ENCODE measurements around the gene MYLK3. TPM values are rescaled to one million over a fixed set of nuclear protein-coding genes. Genes with fewer than 3 reads are reported as not detected.

The MYLK3 gene
- total RNA-seq, 2 experiments from 2014 or later = 0.23 TPM; not detected in 1

GRCh38 chr16:46783800-46784199 lies 35.7 kb upstream of the MYLK3 start:
- H3K27ac Mint-ChIP-seq = no peak overlapping the region
- H3K36me3 Mint-ChIP-seq (ENCODE audit: low read depth) = peaks cover 2% of the 10 kb centered on the region
- no peaks in the 10 kb centered on the region for H3K27me3 Mint-ChIP-seq (ENCODE audit: low read depth)
- H3K4me1 Mint-ChIP-seq (ENCODE audit: low read depth) = peaks cover 2% of the 10 kb centered on the region
- H3K4me3 Mint-ChIP-seq = no peak overlapping the region
- DNase-seq (no peak), ATAC-seq (no peak)
- ChIA-PET POLR2A (no interaction called here), CTCF (no interaction called here)
- H3K9me3 Mint-ChIP-seq (ENCODE audit: insufficient read depth) = no peaks in the 10 kb centered on the region

GRCh38 chr16:46782320-46782719 lies 34.2 kb upstream of the MYLK3 start:
- CTCF ChIA-PET = no interaction called here
- Mint-ChIP-seq H3K4me1 (ENCODE audit: low read depth) (peaks cover 2% of the 10 kb centered on the region), H3K36me3 (ENCODE audit: low read depth) (peaks cover 2% of the 10 kb centered on the region), H3K9me3 (ENCODE audit: insufficient read depth) (no peaks in the 10 kb centered on the region), H3K4me3 (no peak overlapping the region), H3K27me3 (ENCODE audit: low read depth) (no peaks in the 10 kb centered on the region), H3K27ac (no peak overlapping the region)
- POLR2A ChIA-PET = no interaction called here
- DNase-seq (no peak), ATAC-seq (no peak)

- DNase-seq (no peak), ATAC-seq (no peak)
- Mint-ChIP-seq H3K4me3 (no peak overlapping the region), H3K9me3 (ENCODE audit: insufficient read depth) (no peaks in the 10 kb centered on the region), H3K4me1 (ENCODE audit: low read depth) (no peaks in the 10 kb centered on the region), H3K27ac (no peak overlapping the region), H3K36me3 (ENCODE audit: low read depth) (no peaks in the 10 kb centered on the region), H3K27me3 (ENCODE audit: low read depth) (no peaks in the 10 kb centered on the region)
- CTCF ChIA-PET = interaction anchor here (1.3 kb wide), 1 partner anchor 12 kb away, joined by 3 read pairs; no protein-coding TSS in a partner anchor
- POLR2A ChIA-PET = no interaction called here
Measured at GRCh38 chr16:46777804-46778203, 29.7 kb upstream of the MYLK3 start.

- ATAC-seq (no peak), DNase-seq (no peak)
- CTCF ChIA-PET = no interaction called here
- H3K27me3 Mint-ChIP-seq (ENCODE audit: low read depth) = no peaks in the 10 kb centered on the region
- H3K9me3 Mint-ChIP-seq (ENCODE audit: insufficient read depth) = no peaks in the 10 kb centered on the region
- POLR2A ChIA-PET = no interaction called here
- no peak overlapping the region for H3K27ac Mint-ChIP-seq
- H3K4me1 Mint-ChIP-seq (ENCODE audit: low read depth) = no peaks in the 10 kb centered on the region
- no peaks in the 10 kb centered on the region for H3K36me3 Mint-ChIP-seq (ENCODE audit: low read depth)
- no peak overlapping the region for H3K4me3 Mint-ChIP-seq
Measured at GRCh38 chr16:46775214-46775613, 27.1 kb upstream of the MYLK3 start.

GRCh38 chr16:46774743-46775177 lies 26.6 kb upstream of the MYLK3 start:
- no peak for DNase-seq
- ChIA-PET POLR2A (no interaction called here), CTCF (no interaction called here)
- no peaks in the 10 kb centered on the region for H3K9me3 Mint-ChIP-seq (ENCODE audit: insufficient read depth)
- no peak overlapping the region for H3K27ac Mint-ChIP-seq
- H3K4me1 Mint-ChIP-seq (ENCODE audit: low read depth) = no peaks in the 10 kb centered on the region
- ATAC-seq = no peak
- no peaks in the 10 kb centered on the region for H3K27me3 Mint-ChIP-seq (ENCODE audit: low read depth)
- no peak overlapping the region for H3K4me3 Mint-ChIP-seq
- no peaks in the 10 kb centered on the region for H3K36me3 Mint-ChIP-seq (ENCODE audit: low read depth)

- ChIA-PET CTCF (no interaction called here), POLR2A (no interaction called here)
- H3K4me1 Mint-ChIP-seq (ENCODE audit: low read depth) = no peaks in the 10 kb centered on the region
- no peak overlapping the region for H3K4me3 Mint-ChIP-seq
- H3K27ac Mint-ChIP-seq = no peak overlapping the region
- H3K36me3 Mint-ChIP-seq (ENCODE audit: low read depth) = no peaks in the 10 kb centered on the region
- H3K9me3 Mint-ChIP-seq (ENCODE audit: insufficient read depth) = no peaks in the 10 kb centered on the region
- DNase-seq (no peak), ATAC-seq (no peak)
- H3K27me3 Mint-ChIP-seq (ENCODE audit: low read depth) = peaks cover under 1% of the 10 kb centered on the region
Measured at GRCh38 chr16:46772463-46772862, 24.3 kb upstream of the MYLK3 start.

- ChIA-PET CTCF (no interaction called here), POLR2A (no interaction called here)
- DNase-seq (no peak), ATAC-seq (no peak)
- Mint-ChIP-seq H3K36me3 (ENCODE audit: low read depth) (no peaks in the 10 kb centered on the region), H3K9me3 (ENCODE audit: insufficient read depth) (no peaks in the 10 kb centered on the region), H3K4me3 (no peak overlapping the region), H3K4me1 (ENCODE audit: low read depth) (peaks cover 4% of the 10 kb centered on the region), H3K27ac (no peak overlapping the region), H3K27me3 (ENCODE audit: low read depth) (peaks cover 2% of the 10 kb centered on the region)
Measured at GRCh38 chr16:46768809-46769208, 20.7 kb upstream of the MYLK3 start.

- Mint-ChIP-seq H3K36me3 (ENCODE audit: low read depth) (no peaks in the 10 kb centered on the region), H3K27me3 (ENCODE audit: low read depth) (peaks cover 5% of the 10 kb centered on the region), H3K9me3 (ENCODE audit: insufficient read depth) (no peaks in the 10 kb centered on the region), H3K4me1 (ENCODE audit: low read depth) (peaks cover 4% of the 10 kb centered on the region), H3K4me3 (no peak overlapping the region), H3K27ac (no peak overlapping the region)
- no peak for DNase-seq
- ChIA-PET CTCF (no interaction called here), POLR2A (no interaction called here)
- ATAC-seq = no peak
Measured at GRCh38 chr16:46765050-46765449, 16.9 kb upstream of the MYLK3 start.

- peaks cover 4% of the 10 kb centered on the region for H3K4me1 Mint-ChIP-seq (ENCODE audit: low read depth)
- no peaks in the 10 kb centered on the region for H3K9me3 Mint-ChIP-seq (ENCODE audit: insufficient read depth)
- no peaks in the 10 kb centered on the region for H3K36me3 Mint-ChIP-seq (ENCODE audit: low read depth)
- H3K27ac Mint-ChIP-seq = no peak overlapping the region
- DNase-seq = no peak
- ChIA-PET POLR2A (no interaction called here), CTCF (no interaction called here)
- no peak overlapping the region for H3K4me3 Mint-ChIP-seq
- H3K27me3 Mint-ChIP-seq (ENCODE audit: low read depth) = peaks cover 5% of the 10 kb centered on the region
- no peak for ATAC-seq
Measured at GRCh38 chr16:46763147-46763546, 15.0 kb upstream of the MYLK3 start.

- Mint-ChIP-seq H3K27ac (no peak overlapping the region), H3K27me3 (ENCODE audit: low read depth) (peaks cover 5% of the 10 kb centered on the region), H3K36me3 (ENCODE audit: low read depth) (no peaks in the 10 kb centered on the region), H3K9me3 (ENCODE audit: insufficient read depth) (no peaks in the 10 kb centered on the region), H3K4me1 (ENCODE audit: low read depth) (peaks cover 4% of the 10 kb centered on the region), H3K4me3 (no peak overlapping the region)
- DNase-seq (no peak), ATAC-seq (no peak)
- POLR2A ChIA-PET = no interaction called here
- CTCF ChIA-PET = no interaction called here
Measured at GRCh38 chr16:46762583-46762982, 14.4 kb upstream of the MYLK3 start.

GRCh38 chr16:46759309-46759708 lies 11.2 kb upstream of the MYLK3 start:
- H3K27ac Mint-ChIP-seq = no peak overlapping the region
- no peak overlapping the region for H3K4me3 Mint-ChIP-seq
- POLR2A ChIA-PET = no interaction called here
- no peaks in the 10 kb centered on the region for H3K4me1 Mint-ChIP-seq (ENCODE audit: low read depth)
- peaks cover 3% of the 10 kb centered on the region for H3K27me3 Mint-ChIP-seq (ENCODE audit: low read depth)
- CTCF ChIA-PET = no interaction called here
- DNase-seq = no peak
- no peak for ATAC-seq
- no peaks in the 10 kb centered on the region for H3K36me3 Mint-ChIP-seq (ENCODE audit: low read depth)
- H3K9me3 Mint-ChIP-seq (ENCODE audit: insufficient read depth) = no peaks in the 10 kb centered on the region

GRCh38 chr16:46757339-46758050 lies 9.4 kb upstream of the MYLK3 start:
- no peaks in the 10 kb centered on the region for H3K4me1 Mint-ChIP-seq (ENCODE audit: low read depth)
- ATAC-seq (no peak), DNase-seq (no peak)
- ChIA-PET CTCF (no interaction called here), POLR2A (no interaction called here)
- H3K36me3 Mint-ChIP-seq (ENCODE audit: low read depth) = no peaks in the 10 kb centered on the region
- H3K9me3 Mint-ChIP-seq (ENCODE audit: insufficient read depth) = no peaks in the 10 kb centered on the region
- no peak overlapping the region for H3K4me3 Mint-ChIP-seq
- H3K27ac Mint-ChIP-seq = no peak overlapping the region
- peaks cover 3% of the 10 kb centered on the region for H3K27me3 Mint-ChIP-seq (ENCODE audit: low read depth)

GRCh38 chr16:46756772-46757171 lies 8.6 kb upstream of the MYLK3 start:
- no peak overlapping the region for H3K4me3 Mint-ChIP-seq
- no peaks in the 10 kb centered on the region for H3K4me1 Mint-ChIP-seq (ENCODE audit: low read depth)
- H3K9me3 Mint-ChIP-seq (ENCODE audit: insufficient read depth) = no peaks in the 10 kb centered on the region
- DNase-seq (no peak), ATAC-seq (no peak)
- peaks cover 3% of the 10 kb centered on the region for H3K27me3 Mint-ChIP-seq (ENCODE audit: low read depth)
- no peak overlapping the region for H3K27ac Mint-ChIP-seq
- no peaks in the 10 kb centered on the region for H3K36me3 Mint-ChIP-seq (ENCODE audit: low read depth)
- ChIA-PET POLR2A (no interaction called here), CTCF (no interaction called here)

All from activated CD8-positive, alpha-beta T cell treated with anti-CD3 and anti-CD28 coated beads, Interleukin-2, amount 10 ng/mL, durations not matched to agents 7 days and 5 days (primary cell).